Mesenteric fat pad (tissue), 1 donor: ENCODE results near the gene CLTB. TPM values are rescaled to one million over a fixed set of nuclear protein-coding genes. Genes with fewer than 3 reads are reported as not detected.
"Not testable (repeated sequence)": the region's sequence is repeated elsewhere in the genome, so short reads cannot be mapped to it uniquely, and the experiment has no call there.

Experiments
- DNase-seq: peaks from one replicate; pipeline ENCODE4 v3.0.0-alpha.2; 2020; ENCODE audit warnings: low spot score
- total RNA-seq: library from RNA; stranded (reverse); fragmentation: NEBNext Ultra II Directional; extraction: Animal tissue kit (Norgen Biotek cat#: 25700); gene quantifications from one replicate; pipeline ENCODE4 v1.2.1, GENCODE V29; 2021
- donor health status: DM: yes; HTN: yes; CAD: no.

CLTB gene
- total RNA-seq, 1 donor from 2014 or later: 84.7 TPM

DNA sequence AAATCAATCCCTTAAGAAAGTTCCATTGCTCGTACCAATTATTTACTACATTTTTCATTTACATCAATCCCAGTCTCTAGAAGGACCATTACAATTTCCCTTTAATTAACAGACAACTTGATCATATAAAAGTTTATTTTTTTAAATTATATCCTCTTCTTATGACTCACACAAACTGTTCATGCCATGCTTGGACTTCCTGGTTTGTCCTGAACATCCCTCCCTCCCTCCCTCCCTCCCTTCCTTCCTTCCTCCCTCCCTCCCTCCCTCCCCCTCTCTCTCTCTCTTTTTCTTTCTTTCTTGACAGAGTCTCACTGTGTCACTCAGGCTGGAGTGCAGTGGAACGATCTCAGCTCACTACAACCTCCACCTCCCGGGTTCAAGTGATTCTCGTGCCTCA, 11.6 kb upstream of the CLTB start:
- no peak for DNase-seq

DNA sequence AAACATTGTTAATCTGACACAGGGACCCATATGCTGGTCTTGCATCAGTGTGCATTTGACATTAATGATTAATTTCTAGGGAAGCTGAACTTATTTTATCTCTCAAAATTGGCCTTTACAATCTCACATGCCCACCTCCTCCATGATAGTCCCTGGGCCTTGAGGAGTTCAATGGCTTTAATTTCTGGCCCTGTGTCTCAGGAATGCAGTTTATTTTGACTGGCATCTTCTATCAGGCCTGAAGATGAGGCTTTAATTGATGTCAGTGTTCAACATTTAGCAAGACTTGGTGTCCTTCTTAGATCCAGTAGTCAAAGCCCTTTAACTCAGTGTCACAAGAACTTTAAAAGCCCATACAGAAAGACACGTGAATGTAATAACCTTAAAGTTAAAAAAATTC, 10.5 kb upstream of the CLTB start:
- no peak for DNase-seq

DNA sequence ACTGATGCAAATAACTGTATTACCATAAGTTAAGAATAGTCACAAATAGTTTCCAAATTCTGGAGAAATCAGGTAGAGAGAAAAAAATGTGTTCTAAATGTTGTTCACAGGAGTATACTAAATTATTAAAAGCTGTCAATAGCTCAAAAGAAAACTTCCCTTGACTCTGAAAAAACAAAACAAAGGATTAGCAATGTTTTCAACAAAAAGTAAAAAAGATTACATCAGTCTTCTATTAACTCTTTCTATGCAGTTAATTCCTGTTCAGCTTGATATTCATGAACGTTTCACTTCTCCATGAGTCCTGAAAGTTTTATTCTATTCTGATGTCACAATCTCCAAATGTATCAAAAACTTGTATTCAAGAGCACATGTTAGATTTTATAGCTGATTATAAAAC, 9.5 kb upstream of the CLTB start:
- no peak for DNase-seq

DNA sequence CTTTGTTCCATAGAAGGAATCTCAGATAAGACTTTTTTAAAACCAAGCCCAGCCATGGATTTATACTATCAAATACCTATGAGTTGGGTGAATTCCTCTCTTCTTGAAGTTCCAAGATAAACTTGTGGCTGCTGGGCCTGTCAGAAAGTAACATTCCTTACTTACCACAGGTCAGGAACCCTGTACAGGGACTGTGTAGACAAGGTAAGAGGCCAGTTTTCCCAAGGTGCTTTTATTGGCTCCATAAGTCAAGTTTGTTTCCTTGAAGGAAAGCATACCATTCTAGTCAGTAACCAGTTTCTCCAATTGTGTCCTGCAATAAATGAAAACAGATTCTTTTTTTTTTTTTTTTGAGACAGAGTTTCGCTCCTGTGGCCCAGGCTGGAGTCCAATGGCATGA, 8.8 kb upstream of the CLTB start:
- no peak for DNase-seq

DNA sequence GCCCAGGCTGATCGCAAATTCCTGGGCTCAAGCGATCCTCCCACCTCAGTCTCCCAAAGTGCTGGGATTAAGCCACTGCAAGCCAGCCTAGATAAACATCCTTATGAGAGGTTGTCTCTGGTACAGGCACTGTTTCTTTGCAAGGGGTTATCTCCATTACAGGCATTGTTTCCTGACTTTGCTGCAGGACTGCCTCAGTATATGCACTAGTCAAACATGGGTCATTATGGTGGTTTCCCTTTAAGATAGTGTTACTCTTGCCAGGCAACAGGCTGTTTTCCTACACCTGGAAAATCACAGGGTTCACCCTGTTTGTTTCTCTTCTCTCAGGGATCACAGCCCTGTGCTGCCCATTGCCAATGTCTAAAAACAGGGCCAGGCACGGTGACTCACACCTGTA, 7.8 kb upstream of the CLTB start:
- no peak for DNase-seq

DNA sequence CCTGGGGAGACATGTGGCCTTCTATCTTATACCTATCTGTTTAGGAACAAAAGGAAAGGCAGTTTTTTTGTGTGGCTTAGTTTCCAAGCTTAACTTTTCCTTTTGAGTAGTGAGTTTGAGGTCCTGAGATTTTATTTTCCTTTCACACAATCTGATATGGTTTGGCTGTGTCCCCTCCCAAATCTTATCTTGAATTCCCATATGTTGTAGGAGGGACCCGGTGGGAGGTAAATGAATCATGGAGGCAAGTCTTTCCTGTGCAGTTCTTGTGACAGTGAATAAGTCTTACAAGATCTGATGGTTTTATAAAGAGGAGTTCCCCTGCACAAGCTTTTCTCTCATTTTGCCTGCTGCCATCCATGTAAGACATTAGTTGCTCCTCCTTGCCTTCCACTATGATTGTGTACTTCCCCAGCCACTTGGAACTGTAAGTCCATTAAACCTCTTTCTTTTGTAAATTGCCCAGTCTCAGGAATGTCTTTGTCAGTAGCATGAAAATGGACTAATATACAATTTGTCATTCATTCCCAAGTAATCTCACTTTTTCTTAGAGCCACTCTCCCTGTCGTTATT, 4.7 kb upstream of the CLTB start:
- DNase-seq: no peak

DNA sequence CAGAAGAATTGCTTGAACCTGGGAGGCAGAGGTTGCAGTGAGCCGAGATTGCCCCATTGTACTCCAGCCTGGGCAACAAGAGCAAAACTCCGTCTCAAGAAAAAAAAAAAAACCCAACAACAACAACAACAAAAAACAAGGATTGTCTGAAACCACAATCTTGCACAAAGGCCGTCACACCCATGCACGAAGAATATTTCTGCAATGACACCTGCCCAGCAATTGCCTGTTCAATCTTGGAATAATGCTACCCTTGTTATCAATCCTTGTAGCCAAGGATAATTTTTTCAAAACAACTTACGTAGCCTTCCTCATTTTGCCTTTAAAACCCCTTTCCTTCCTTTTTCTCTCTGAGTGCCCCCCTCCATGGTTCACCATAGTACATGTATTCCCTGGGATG, 3.7 kb upstream of the CLTB start:
- DNase-seq: no peak

DNA sequence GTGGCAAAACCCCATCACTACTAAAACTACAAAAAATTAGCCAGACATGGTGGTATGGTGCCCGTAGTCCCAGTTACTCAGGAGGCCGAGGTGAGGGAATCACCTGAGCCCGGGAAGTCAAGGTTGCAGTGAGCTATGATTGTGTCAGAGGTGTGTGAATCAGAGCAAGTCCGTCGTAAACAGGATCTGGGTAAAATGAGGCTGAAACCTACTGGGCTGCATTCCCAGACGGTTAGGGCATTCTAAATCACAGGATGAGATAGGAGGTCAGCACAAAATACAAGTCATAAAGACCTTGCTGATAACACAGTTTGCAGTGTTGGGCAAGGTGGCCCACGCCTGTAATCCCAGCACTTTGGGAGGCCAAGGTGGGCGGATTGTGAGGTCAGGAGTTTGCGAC, 1.9 kb upstream of the CLTB start:
- no peak for DNase-seq

DNA sequence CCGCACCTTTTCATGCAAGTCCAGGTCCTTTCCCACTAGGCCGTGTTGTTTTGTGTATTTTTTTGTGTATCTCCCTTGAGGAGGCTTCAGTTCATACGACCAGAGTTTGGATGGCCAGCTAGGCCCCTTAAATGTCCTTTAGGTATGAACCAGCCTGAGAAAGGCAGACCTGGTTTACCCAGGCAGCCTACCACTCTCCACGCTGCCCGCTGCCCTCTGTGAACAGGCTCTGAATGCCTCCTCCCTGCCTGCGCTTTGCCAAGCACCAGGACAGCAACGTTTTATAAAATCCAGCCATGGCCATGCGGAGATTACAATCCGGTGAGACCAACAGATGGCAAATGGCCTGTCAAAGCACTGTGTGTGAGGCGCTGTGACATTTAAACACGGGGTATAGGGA, 626 bp upstream of the CLTB start:
- no peak for DNase-seq

DNA sequence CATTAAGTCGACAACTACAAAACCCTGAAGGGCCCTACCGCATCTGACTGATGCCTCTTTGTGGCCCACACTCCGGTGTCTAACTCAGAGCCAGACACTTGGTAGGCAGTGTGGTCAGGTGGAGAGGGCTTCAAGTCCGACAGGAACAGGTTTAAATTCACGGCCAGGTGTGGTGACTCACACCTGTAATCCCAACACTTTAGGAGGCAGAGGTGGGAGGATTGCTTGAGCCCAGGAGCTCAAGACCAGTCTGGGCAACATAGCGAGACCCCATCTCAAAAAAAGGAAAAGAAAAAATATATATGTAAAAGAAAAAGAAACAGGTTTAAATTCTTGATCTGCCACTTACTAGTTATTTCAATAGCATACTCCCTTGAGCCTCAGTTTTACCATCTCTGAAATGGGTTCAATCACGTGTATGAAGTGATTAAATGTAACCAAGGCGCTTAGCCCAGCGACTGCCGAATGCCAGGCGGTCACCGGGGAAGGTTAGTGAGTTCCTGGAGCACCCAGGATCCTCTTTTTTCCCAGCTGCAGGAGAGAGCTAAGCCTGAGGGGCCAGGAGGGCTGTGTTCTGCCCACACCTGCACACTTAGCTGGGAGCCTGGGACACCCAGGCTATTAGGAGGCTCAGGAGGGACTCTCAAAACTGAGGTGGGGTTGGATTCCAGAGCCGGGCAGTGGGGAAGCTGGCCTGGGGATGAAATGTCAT, 943 bp downstream of the CLTB start:
- DNase-seq: no peak

DNA sequence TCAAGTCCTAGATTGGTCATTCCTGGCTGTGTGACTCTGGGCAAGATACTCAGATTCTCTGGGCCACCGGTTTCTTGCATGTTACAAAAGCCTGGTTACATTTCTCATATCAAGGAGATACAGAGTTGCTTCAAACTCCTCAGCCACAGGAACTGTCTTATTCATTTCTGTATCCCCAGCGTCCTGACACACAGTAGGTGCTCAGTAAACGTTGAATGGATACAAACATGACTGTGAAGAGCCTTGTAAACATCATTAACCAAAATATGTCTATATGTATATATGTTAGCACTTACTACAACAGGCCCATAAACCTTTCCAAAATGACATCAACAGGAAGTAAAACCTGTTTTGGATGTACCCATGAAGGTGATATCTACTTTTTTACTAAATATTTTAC, 1.6 kb downstream of the CLTB start:
- no peak for DNase-seq

DNA sequence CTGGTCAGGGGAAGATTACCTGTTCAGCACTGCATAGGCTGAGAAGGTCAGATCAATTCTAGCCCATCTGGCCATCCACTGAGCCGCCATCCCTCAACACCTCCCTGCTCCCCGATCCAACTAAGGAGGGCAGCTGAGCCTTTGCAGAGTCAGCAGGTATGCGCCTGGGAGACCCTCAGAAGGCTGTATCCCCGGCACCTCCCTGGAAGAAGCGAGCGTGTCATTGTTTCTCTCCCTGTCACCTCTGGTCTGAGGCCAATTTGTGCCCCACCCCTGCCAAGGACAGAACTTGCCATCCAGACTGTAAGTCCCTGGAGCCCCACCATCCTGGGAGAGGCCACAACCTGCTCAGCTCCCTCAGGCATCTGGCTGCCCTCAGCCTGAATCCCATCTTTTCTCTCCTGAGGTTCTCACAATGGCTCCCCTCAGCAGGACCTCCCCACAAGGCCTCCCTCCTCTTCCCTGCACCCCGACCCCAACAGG, 2.6 kb downstream of the CLTB start:
- DNase-seq: no peak

DNA sequence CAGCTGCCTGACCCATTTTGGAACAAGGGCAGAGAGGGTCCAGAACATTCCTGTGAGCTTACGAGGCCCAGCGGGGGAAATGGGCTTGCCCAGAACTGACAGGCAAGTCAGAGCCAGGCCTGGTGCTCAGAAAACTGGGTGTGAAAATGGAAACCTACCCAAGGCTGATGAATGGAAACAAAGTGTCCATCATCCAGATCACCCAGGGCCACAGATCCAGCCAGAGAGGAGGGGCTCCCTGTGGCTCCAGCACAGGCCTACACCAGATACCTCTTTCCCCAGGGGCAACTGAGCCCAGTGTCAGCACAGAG, 3.1 kb downstream of the CLTB start:
- no peak for DNase-seq

DNA sequence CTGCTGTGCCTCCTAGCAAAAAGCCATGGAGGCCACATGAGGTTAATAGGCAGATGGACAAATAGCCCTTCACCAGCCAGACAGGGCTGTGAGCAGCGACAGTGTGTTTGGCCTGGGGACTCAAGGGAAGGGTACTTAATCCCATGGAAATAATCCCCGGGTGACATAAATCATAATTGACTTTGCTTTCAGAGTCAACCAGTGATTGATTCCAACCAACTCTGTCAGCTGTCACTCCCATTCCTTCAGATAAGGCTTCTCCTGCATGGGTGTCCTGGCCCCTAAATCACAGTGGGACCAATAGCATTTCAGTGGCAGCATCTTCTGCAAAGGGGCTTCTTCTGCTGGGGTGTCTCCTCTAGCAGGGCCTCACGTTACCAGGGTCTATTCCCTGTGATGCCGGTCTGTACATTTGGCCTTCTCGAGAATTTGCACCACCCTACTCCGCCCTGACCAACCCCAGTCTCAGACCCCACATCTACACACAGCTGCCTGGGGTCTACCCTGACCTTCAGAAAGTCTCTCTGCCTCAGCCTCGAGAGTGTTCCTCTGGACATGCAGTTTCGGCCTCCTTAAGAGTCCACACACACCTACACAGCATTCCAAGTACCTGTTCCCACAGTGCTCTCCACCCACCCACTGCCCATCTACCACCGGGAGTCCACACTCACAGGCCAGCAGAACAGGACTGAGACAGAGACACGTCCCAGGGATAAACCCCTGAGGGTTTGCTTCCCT, 3.7 kb downstream of the CLTB start:
- no peak for DNase-seq

DNA sequence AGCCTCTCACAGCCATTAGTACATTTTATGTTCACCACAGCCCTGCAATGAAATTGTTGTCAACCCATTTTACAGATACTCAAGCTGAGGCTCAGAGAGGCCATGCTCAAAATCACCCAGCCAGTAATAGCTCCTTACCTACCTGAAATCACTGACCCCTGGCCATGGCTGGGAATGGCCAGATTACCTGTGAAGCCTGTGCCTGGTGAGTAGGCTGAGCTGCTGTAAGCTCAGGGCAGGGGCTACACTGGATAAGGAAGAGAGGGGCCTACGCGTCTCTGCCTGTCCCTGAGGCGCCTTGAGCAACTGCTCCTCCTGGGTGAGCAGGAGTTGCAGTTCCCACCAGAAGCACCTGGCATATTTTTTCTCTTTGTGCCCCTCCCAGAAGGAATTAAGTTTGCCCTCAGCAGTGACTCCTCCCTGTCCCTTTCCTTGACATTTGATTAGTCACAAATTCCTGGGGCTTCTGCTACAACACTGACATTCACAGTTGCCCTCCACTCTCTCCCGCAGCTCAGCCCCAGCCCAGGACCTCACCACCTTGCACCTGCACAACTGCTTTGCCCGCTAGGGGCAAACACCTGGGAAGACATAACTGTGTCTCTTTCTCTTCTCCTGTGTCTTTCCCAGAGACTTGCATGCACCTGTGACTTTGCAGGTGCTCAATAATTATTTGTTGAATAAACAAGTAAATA, 5.7 kb downstream of the CLTB start:
- no peak for DNase-seq

DNA sequence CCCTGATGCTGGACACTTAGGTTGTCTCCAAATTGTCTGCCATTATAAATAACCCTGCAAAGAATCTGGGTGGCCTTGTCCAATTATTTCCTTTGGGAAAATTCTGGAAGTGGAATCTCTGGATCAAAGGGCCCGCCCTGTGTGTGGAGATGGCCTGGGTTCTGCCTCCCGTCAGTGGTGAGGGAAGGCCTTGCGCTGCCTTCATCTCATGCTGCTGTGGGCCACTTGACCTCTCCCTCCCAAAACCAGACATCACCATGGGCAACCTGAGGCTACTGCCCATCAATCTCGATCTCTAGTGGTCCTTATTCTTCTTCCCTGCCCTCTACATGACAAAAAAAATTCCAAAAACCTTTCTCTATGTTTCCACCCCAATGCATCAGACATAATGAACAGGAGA, 6.6 kb downstream of the CLTB start:
- no peak for DNase-seq

DNA sequence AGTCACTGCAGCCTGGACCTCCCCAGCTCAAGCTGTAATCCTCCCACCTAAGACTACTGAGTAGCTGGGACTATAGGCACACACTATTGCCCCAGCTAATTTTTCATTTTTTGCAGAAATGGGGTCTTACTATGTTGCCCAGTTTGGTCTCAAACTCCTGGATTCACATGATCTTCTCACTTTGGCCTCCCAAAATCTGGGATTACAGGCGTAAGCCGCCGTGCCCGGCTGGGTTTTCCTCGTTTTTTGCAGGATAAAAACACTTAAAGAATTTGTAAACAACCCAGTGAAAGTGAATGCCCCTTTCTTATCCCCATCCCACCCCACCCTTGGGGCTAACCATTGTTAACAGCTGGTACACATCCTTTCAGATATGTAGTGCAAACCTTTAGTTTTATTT, 7.7 kb downstream of the CLTB start:
- no peak for DNase-seq

DNA sequence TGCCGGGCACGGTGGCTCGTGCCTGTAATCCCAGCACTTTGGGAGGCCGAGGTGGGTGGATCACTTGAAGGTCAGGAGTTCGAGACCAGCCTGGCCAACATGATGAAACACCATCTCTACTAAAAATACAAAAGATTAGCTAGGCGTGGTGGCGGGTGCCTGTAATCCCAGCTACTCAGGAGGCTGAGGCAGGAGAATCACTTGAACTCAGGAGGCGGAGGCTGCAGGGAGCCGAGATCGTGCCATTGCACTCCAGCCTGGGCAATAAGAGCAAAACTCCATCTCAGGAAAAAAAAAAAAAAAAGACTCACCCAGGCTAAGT, 8.1 kb downstream of the CLTB start:
- DNase-seq: not testable (repeated sequence)

DNA sequence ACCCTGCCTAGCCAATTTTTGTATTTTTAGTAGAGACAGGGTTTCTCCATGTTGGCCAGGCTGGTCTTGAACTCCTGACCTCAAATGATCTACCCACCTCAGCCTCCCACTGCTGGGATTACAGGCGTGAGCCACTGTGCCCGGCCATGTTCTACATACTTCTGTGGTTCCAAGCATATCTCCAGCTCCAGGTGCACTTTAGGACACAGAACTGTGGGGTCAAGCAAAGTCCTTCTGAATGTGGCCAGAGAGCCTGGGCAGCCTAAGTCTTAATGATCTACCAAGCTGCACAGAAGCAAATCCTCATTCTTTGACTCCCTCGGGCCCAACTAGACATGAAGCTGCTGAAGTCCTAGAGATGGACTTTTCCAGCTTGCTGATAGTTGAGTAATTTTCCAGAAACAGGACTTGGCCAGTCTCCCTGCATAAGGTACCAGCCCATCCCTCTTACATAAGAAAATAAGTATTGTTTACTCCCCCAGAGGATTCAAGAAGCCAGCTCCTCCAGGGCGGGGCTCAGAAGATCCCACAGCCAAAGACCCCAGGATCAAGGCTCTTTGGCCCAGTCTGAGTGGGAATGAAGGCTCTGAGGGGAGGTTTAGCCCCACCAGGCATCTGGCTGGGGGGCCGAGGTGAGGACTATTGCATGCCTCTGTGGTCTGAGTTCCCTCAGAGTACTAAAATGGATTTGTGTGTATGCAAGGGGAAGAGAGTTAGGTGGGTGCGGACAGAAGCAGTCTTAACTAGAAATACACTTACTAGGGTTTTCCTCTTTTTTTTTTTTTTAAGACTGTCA, 8.7 kb downstream of the CLTB start:
- no peak for DNase-seq

DNA sequence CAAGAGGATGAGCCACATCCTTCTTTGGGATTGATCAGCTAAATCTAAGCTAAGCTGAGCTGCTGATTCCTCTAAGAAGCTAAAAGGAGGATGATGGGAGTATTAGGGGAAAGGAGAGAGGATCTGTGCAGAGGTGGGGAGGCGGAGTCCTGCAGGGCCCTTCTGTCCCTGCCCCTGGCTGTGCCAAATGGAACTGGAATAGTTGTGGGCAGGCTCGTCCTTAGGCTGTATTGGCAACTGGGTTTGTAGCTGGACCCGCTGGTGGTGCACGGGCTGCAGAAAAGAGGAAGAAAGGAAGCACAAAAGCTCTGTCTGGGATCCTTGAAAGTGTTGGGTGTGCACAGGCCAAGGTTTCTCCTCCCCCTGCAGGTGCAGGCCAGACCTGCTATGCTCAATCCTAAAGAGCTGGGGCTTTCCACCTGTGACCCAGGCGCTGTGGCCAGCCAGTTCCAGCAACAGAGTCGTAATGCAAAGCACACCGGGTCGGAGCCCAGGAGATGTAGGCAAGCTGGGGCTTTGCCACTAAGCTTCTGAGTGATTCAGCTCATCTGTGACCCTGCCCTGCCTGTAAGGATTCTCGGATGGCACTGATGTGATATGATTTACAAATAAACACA, 9.8 kb downstream of the CLTB start:
- no peak for DNase-seq
